Activated T-helper 1 cell treated with anti-CD3 and anti-CD28 coated beads, Interleukin-2, amount 50 U/mL, for 16 hours (primary cell): ENCODE results near the gene EPO.
A peak's percentile ranks its signal among the peaks of the same experiment; 100 is the strongest.
"Not testable (repeated sequence)": the region's sequence is repeated elsewhere in the genome, so short reads cannot be mapped to it uniquely, and the experiment has no call there.

Experiments
- DNase-seq, 2 donors: peaks; one replicate each; pipeline ENCODE4 v3.0.0-alpha.2; 2020; ENCODE audit warnings: low read depth in 1 of 2, low spot score in 1 of 2

The EPO gene

DNA sequence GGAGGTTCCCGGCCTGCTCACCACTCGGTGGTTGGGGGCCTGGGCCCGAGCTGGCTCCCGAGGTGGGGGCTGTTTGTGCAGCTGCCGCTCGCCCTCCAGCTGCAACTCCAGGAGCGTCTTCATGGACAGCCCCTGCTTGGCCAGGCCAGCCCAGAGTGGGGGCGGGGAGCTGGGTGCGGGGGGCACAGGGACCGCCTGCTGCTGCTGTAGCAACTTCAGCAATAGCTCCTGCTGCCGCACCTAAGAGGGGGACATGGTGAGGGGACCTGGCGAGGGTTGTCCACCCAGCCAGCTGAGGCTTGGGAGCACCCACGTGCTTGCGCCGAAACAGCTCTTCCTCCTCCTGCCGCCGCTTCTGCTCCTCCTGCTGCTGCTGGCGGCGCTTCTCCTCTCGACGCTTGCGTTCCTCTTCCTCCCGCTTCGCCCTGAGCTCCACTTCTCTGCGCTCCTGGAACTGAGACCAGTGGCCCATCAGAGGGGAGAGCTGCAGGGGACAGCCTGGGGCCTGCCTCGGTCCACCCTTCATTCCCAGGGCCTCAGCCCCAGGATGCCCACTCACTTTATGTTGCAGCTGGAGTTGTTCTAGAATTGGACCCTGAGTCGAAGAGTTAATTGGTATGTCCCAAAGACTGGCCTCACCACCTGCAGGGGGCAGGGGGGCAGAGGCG, 37.1 kb upstream of the EPO start:
- DNase-seq = no peak

DNA sequence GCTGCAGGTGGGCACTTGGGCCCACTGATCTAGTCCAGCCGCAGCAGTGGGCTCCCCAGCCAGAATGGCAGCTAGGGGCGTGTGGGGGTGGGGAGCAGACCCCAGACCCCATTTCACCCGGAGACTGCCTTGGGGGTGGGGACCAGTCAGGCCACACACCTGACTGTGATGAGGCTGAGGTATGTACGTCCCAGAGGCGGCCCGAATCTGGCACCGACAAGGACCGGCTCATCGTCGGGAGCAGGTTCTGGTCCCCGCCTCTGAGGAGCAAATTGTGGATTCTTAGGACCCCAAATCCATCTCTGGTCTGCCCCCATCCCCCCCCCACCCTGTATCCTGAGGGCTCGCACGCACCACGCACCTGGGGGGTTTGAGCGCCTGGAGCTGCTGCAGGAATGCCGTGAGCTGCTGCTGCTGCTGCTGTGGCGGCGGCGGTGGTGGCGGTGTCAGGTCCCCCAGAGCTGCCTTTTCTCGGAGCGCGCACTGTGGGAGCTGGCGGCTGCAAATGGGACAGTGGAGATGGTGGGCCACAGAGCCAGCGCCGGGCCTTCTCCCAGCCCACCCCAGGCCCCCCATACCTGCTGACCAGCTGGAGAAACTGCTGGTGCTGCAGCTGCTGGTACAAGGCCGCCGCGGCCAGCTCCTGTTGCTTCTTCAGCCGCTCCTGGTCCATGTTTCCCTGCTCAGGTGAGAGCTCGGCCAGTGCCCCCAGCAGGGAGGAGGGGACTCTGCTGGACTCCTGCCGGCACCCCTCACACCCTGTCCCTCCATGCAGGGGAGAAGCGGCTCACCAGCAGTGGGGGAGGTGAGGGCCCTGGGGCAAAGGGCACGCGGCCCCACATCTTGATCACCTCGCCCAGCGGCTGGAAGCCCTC, 36.4 kb upstream of the EPO start:
- DNase-seq = no peak

DNA sequence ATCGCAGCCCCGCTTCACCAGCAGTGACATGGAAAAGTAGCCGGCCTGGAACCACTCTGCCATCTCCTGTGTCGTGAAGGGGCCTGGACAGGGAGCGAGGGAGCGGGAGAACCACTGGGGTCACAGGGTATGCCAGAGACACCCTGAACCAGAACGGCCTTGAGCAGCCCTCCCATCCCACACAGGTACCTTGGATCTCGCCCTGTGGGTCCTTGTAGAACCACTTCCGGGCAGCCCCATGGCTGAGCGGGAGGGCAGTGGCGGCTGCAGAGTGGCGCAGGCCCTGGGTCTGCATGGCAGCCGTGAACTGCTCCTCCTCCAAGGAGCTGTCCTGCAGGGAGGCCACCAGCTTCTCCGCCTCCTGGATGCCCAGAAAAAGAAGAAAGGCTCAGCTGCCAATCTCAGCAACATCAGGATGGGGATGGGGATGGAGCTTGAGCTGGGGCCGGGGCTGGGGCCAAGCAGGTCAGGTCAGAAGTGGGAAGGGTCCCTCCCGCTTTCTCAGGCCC, 35.7 kb upstream of the EPO start:
- no peak for DNase-seq

DNA sequence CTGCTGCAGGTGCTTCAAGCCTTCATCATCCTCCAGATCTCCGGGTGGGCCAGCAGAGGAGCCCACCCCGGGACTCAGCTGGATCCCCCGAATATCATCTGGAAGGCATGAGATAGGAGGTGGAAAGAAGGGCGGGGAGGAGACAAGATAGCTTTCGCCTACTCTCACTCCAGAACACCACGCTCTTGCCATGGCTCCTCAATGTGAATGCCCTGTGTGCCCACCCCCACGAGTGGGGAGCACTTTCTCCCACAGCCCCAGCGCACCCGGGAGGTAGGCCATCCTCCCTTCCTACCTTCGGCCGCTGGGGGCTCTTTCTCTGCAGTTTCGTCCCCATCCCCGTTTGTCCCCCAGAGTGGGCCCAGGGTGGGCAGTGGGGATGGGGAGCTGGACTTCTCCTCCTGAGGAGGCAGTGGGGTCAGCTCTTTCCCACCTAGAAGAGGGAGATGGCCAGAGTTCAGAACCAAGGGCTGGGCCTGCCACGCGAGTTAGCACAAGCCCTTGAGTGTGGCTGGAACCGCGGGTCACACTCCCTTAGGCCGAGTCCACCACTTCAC, 35.1 kb upstream of the EPO start:
- no peak for DNase-seq

DNA sequence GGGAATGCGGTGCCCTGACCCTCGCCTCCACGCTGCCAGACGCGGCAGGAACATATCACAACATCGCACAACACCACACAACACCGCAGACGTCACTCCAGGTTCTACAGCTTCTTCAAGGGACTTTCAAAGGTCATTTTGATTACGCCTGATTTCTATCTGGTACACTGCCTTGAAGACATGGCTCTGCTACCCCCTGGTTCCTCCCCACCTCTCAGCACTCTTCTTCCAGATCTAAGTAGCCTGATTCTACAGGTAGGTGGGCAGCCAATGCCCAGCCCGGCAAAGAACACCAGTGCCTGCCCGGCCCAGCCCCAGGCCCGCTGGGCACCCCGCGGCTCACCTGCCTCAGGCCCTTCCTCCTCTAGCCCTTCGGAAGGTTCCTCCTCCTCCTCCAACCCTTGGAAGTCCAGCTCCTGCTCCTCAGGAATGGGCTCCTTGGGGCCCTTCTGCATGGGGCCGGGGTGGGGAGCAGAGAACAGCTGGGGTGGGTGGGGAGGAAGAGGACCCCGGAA, 34.6 kb upstream of the EPO start:
- no peak for DNase-seq

DNA sequence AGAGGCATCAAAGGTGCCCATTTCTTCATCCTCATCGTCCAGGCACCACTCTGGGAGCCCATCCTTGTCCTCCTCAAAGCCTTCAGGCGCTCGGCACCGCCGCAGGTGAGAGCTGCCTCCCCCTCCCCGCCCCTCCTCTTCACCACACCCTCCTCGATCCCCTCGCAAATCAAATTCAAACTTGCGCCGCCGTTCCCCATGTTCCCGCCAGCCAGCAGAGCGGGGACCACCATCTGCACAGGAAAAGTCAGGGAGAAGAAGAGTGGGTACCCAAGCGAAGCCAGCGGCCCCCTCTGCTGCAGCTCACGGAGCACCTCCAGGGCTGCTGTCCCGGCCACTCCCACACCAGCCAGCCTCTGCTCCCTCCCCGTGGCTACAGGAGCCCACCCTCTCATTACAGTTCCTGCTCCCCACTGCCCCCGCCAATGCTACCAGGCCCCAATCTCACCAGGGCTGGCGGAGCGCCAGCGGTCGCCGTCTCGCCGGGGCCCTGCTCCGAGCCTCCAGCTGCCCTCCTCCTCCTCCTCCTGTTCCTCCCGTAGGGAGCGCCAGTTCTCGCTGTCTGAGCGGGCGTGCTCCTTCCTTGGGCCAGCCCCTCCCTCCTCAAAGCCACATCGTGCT, 34.0 kb upstream of the EPO start:
- DNase-seq = no peak

DNA sequence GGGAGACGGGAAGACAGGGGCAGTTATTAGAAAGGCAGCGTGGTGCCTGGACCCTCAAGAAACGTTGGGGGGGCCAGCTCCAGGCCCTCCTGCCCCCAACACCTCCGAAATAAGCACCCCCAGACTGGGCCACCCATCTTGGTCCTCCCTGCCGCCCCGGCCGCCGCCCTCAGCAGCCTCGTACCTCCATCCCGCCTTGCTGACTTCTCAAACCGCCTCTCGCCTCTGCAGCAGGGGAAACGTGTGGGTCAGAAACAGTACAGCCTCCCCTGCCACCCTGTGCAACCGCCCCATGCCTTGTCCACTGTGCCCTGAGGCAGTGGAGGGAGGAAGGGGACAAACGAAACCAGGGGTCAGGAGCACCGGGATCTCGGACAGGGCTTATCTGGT, 33.5 kb upstream of the EPO start:
- DNase-seq = no peak

DNA sequence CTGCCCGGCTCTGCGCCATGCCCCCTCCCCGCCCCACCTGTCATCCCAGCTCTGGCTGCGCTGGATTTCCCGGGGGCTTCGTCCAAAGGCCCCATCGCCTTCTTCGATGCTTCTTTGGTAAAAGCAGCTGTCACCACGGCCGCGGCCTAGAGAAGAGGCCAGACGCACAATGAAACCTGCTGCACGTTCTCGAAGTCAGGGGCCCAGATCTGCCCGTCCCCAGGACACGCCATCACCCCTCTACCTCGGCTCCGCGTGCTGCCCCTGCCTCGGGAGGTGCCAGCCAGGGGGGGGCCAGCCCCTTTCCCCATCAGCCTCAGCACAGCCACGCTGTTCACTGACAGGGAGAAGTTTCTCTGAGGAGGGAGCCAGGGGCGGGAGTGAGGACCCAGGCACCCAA, 33.0 kb upstream of the EPO start:
- DNase-seq = no peak

DNA sequence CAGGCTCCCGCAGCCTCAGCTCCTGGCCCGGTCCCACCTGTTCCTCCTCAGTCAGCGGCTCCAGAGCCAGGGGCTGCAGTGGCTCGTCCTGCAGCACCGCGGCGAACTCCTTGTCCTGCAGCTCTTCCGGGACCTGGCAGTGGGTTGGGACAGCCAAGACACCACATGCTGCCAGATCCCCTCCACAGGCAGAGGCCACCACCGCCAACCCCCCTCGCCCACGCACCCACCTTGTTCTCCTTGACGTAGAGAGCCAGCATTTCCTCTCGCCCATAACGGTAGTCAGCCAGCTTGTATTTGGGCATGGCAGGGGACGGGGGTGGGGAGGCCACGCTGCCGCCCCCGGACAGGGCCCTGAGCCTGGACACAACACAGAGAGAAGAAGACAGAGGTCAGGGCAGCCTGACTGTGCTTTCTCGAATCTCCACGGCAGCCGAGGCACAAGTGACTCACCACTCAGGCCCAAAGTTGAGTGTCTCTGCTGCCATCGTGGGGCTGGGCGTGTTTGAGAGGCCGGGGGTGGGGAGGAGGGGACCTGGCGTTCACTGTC, 32.4 kb upstream of the EPO start:
- DNase-seq = no peak

DNA sequence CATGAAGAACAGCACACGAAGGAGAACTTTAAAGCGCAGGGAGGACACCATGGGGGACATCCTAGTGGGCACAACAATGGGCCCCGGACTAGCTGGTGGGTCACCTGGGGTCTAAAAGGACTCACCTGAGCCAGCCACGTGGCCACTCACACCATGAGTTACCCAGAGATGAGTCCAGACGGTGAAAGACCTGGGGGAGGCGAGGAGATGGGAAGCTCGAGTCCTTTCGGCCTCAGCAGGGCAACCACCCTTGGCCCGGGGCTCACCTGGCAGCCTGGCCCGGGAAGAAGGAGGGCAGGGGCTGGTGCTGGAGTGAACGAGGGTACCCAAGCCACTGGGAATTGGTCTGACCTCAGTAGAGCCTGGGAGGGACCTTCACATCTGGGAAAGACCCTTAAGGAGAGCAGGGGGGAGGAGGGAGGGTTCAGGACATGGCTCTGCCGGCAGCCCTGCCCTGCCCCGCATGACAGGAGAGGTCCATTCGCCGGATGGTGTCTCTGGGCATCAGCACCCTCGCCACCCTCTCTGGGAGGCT, 31.9 kb upstream of the EPO start:
- no peak for DNase-seq

DNA sequence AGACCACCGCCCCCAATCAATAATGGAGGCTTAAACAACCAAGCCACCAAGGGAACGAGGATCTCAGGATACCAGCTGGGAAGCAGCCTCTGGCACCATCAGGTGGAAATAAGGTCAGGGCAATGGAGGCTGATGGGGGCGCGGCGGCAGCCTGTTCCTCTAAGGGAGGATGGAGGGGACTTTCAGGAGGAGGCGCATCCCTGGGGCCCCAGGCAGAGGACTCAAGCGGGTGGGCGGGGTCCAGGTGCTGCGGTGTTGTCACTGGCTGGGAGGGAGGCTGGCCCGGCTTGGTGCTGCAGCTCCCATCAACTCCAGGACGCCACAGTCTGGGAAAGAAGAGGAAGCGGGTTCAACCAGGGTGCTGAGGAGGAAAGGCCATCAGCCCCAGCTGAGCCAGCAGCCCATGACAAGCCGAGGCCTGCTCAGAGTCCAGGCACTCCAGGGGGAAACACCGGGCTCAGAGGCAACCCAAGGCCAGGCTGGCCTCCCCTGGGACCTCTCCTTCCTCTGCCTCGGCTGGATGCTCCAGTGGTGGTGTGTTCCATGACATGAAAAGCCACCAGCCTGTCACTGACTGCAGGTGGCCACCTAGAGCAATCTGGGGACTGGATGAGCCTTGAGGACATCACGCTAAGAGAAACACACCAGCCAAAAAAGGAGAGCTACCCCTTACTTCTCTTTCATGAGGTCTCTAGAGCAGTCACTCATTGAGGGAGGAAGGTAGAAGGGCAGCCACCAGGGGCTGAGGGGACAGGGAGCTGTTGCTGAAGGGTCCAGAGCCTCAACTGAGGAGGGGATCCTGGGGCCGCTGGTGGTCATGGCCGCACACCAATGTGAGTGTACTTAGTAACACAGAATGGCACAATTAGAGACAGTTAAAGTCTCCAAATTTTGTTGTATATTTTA, 30.8 kb upstream of the EPO start:
- no peak for DNase-seq

DNA sequence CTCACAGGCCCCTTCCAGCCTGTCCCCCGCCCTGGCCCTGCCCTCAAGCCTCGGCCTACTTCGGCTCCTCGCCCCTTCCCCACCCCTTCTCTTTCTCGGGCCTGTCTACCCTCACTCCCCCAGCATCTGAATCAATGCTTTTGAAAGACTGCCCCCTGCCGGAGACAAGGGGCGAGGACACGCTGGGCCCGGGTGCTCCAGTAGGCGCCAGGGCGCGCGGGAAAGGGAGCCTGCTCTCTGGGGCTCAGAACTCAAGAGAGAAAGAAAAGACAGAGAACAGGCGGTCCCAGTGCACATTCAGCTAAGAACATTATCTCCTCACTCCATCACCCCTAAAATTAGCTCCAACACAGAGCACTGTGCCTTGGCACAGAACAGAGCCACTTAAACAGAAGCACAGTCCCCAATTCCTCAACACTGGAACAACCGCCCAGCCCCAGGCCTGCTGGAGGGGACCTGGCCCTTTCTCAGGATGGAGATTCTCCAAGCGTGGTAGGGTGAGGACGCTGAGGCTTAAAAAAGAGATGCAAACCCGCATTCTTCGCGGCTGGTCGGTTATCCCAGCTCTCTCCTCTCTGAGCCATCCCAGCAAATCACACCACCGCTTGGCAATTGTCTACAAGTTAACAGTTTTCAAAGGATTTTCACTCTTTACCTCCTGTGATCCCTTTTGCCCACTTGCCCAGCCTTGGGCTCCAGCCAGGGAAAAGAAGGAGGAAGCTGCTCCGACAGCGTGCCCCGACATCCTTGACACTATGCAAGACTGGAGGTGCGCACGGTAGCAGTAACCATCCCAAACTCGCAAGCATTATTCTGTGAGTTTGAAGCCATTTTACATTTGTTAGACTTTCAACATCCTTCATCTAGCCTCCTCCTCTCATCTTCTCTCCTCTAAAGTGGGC, 28.3 kb upstream of the EPO start:
- DNase-seq = peak; percentile 60 to 64

DNA sequence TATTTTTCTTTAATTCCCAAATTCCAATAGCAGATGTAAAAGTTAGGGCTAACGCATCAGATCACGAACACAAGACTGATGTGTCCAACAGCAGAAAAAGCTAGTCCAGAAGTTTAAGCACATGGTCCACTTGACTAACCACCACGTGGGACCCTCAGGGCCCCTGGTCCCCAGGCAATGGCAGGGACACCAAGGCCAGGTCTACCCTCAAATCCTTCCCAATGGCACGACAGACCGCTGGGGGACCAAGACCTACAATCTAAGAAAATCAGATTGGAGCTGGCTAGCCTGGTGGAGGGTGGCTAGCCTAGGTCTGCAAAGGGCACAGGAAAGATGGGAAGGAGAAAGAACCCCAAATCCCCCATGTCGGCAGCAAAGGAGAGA, 27.7 kb upstream of the EPO start:
- no peak for DNase-seq

DNA sequence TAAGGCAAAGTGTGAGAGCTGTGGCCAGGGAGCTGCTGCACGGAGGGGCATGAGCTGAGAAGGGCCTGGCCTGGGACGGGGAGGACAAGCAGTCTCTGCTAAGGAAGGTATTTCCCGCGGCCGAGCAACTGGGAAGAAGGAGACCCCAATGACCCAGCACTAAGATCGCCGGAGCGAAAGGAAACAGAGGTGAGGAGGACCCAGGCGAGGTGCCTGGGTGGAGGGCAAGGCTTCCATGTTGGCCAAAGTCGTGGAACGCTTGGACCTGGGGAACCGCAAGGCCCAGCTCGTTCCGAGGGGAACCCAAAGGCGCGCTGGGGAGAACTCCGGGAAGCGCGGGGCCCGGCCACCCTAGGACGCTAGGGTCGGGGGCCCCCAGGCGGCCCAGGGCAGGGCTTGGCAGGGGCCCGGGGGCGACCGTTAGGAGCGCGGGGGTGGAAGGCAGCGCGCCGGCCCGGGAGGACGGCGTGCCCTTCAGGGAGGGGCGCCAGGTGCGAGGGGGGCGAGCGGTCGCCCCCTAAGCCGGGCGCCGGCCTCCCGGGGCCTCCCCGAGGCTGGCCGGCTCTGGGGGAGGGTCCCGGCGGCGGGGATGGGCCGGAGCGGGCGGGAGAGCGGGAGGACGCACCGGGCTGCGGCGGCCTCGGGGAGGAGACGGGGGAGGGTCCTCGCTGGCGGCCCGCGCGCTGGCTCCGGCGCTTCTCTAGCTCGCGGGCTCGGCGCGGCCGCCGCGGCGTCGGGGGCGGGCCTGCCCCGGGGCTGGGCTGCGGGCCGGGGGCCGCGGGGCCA, 26.8 kb upstream of the EPO start:
- DNase-seq = no peak

DNA sequence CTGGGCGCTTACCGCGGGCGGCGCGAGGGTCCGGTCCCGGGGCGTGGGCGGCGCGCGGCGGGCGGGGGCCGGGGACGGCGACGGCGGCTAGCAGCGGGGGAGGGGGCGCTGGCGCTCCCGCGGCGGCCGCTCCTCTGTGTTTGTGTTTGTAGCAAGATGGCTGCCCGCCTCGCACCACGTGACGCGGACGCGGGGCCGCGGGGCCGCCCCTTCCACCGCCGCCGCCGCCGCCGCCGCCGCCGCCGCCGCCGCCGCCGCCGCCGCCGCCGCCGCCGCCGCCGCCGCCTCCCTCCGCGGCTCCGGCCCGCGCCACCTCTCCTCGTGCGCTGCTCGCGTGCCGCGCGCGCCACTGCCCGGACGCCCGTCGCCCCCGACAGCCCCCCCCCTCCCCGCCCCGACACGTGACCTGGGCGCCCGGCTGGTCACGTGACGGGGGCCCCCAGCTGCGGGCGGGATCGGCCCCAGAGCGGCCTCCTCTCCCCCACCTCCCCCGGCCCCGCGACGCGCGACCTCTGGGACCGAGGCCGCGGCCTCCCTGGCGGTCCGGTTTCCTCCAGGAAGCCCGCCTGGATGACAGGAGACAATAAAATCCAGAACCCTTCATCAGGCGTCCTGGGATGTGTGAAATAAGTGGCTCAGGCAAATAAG, 26.0 kb upstream of the EPO start, which contains the start of gene GIGYF1:
Gene GIGYF1, minus strand, starts transcription at position 153 of the 648 bp plus-strand sequence. CDS start 6,012 bp downstream, outside the sequence.
- peak in 1 of 2 donors; percentile 60 for DNase-seq

DNA sequence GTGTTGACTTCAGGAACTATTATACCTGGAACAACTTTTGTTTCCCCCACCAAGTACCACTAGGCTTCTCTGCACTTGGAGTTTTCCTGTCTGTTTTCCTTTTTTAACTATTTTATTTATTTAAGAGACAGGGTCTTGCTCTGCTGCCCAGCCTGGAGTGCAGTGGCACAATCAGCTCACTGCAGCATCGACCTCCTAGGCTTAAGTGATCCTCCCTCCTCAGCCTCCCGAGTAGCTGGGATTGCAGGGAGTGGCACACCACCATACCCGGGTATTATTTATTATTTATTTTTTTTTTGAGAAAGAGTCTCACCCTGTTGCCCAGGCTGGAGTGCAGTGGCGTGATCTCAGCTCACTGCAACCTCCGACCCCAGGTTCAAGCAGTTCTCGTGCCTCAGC, 24.1 kb upstream of the EPO start:
- no peak for DNase-seq

DNA sequence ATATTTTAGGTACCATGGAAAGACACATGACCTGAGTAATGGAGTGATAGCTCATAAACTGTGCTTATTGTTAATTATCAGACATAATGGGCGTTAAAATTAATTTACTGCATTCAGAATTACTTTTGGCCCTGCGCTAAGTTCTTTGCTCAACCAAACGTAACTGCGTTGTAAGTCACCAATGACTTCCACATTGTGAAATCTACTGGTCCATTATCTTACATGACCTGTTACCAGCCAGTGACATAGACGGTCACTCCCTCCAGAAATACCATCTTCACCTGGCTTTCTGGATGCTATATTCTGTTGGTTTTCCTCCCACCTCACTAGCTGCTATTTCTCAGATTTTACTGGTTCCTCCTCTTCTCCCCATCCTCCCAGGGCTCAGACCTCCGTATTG, 21.2 kb upstream of the EPO start:
- DNase-seq = no peak

DNA sequence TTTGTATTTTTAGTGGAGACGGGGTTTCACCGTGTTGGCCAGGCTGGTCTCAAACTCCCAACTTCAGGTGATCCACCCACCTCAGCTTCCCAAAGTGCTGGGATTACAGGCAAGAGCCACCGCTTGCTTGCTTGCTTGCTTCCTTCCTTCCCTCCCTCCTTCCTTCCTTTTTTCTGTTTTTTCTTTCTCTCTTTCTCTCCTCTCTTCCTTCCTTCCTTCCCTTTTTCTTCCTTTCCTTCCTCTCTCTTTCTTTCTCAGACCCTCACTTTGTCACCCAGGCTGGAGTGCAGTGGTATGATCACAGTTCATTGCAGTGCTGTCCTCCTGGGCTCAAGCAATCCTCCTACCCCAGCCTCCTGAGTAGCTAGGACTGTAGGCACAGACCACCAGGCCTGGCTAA, 19.2 kb upstream of the EPO start:
- DNase-seq = not testable (repeated sequence)
